SH-SY5Y (cell line): ENCODE measurements around the gene DUSP9.

Experiments used
- GATA2 ChIP-seq: IDR thresholded peaks from 2 replicates; pipeline ENCODE4 v1.6.1; 2011; ENCODE audit warnings: mild to moderate bottlenecking, low read depth, low read length
- GATA3 ChIP-seq: IDR thresholded peaks from 2 replicates; pipeline ENCODE4 v1.6.1; 2011; ENCODE audit warnings: low read depth, mild to moderate bottlenecking, low read length, moderate library complexity

- no peak for TF ChIP-seq GATA2
- TF ChIP-seq GATA3: no peak
These were observed 43.8 kb upstream of the DUSP9 start for GRCh38 chrX:153603131-153603656.
